ENCODE measurements around the gene TFB2M.

GRCh38 chr1:246566813-246567645 lies 968 bp upstream of the TFB2M start:
- TF ChIP-seq, protein P1, sequence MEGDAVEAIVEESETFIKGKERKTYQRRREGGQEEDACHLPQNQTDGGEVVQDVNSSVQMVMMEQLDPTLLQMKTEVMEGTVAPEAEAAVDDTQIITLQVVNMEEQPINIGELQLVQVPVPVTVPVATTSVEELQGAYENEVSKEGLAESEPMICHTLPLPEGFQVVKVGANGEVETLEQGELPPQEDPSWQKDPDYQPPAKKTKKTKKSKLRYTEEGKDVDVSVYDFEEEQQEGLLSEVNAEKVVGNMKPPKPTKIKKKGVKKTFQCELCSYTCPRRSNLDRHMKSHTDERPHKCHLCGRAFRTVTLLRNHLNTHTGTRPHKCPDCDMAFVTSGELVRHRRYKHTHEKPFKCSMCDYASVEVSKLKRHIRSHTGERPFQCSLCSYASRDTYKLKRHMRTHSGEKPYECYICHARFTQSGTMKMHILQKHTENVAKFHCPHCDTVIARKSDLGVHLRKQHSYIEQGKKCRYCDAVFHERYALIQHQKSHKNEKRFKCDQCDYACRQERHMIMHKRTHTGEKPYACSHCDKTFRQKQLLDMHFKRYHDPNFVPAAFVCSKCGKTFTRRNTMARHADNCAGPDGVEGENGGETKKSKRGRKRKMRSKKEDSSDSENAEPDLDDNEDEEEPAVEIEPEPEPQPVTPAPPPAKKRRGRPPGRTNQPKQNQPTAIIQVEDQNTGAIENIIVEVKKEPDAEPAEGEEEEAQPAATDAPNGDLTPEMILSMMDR (IDR thresholded peaks at IDR 0.05), result no peak
- no peak for TF ChIP-seq ZFX (IDR thresholded peaks at IDR 0.05; ENCODE audit: borderline replicate concordance)

Data from 22Rv1 (cell line).